Activated naive CD4-positive, alpha-beta T cell (primary cell): ENCODE results near the gene RFLNA.

Experiments
- DNase-seq, 4 experiments: peaks; one replicate each; lab custom pipeline; 2025; lab: John Stamatoyannopoulos, UW

RFLNA gene

GRCh38 chr12:124294780-124295341 is at the start of gene RFLNA:
Gene RFLNA (plus strand): TSS chr12:124295093. CDS start chr12:124295430, 337 bp downstream.
- no peak for DNase-seq

GRCh38 chr12:124247331-124247730 is 47.6 kb upstream of the RFLNA start:
- no peak for DNase-seq

GRCh38 chr12:124248941-124249825 is 45.7 kb upstream of the RFLNA start:
- DNase-seq = no peak

GRCh38 chr12:124251186-124251585 is 43.7 kb upstream of the RFLNA start:
- no peak for DNase-seq

GRCh38 chr12:124252964-124253363 is 41.9 kb upstream of the RFLNA start:
- DNase-seq = no peak

GRCh38 chr12:124254126-124254525 is 40.8 kb upstream of the RFLNA start:
- no peak for DNase-seq

GRCh38 chr12:124259154-124260066 is 35.5 kb upstream of the RFLNA start:
- no peak for DNase-seq

- no peak for DNase-seq
Measured at GRCh38 chr12:124261885-124262284, 33.0 kb upstream of the RFLNA start.

- DNase-seq = no peak
Measured at GRCh38 chr12:124264089-124264795, 30.7 kb upstream of the RFLNA start.

- no peak for DNase-seq
Measured at GRCh38 chr12:124264879-124265278, 30.0 kb upstream of the RFLNA start.

GRCh38 chr12:124267205-124267778 is 27.6 kb upstream of the RFLNA start:
- DNase-seq = no peak

- no peak for DNase-seq
Measured at GRCh38 chr12:124270671-124271070, 24.2 kb upstream of the RFLNA start.

- no peak for DNase-seq
Measured at GRCh38 chr12:124273630-124274029, 21.3 kb upstream of the RFLNA start.

GRCh38 chr12:124276337-124276736 is 18.6 kb upstream of the RFLNA start:
- no peak for DNase-seq

GRCh38 chr12:124277394-124278241 is 17.3 kb upstream of the RFLNA start:
- DNase-seq = no peak

- DNase-seq = no peak
Measured at GRCh38 chr12:124278389-124279101, 16.3 kb upstream of the RFLNA start.

- no peak for DNase-seq
Measured at GRCh38 chr12:124279315-124279714, 15.6 kb upstream of the RFLNA start.

- DNase-seq = no peak
Measured at GRCh38 chr12:124279846-124280360, 15.0 kb upstream of the RFLNA start.

GRCh38 chr12:124281309-124281708 is 13.6 kb upstream of the RFLNA start:
- no peak for DNase-seq

- no peak for DNase-seq
Measured at GRCh38 chr12:124282287-124282686, 12.6 kb upstream of the RFLNA start.
